ENCODE measurements around the gene TBX3. TPM values are rescaled to one million over a fixed set of nuclear protein-coding genes. Genes with fewer than 3 reads are reported as not detected.

Gene TBX3
- total RNA-seq, 1 experiment from 2014 or later: not detected

- H3K9me2 ChIP-seq (replicated peaks; ENCODE audit: insufficient read depth, low read length): no peaks in the 10 kb centered on the region
- H3K4me2 ChIP-seq (ENCODE audit: low read depth, low read length, poor library complexity, severe bottlenecking): no peak overlapping the region
- H3K27me3 ChIP-seq (ENCODE audit: low read length): no peaks in the 10 kb centered on the region
- H3K4me1 ChIP-seq (ENCODE audit: low read length): no peaks in the 10 kb centered on the region
- H3K4me3 ChIP-seq (ENCODE audit: low read length): no peak overlapping the region
- no peaks in the 10 kb centered on the region for H3K36me3 ChIP-seq (ENCODE audit: insufficient read depth, low read length)
- no peak overlapping the region for H3K9ac ChIP-seq (ENCODE audit: low read length)
- no peak overlapping the region for H2AFZ ChIP-seq (ENCODE audit: low read length)
- H4K20me1 ChIP-seq (ENCODE audit: insufficient read depth, low read depth, low read length): no peaks in the 10 kb centered on the region
- H3K79me2 ChIP-seq (ENCODE audit: low read length): no peaks in the 10 kb centered on the region
- no peak for DNase-seq
- H3K9me3 ChIP-seq (ENCODE audit: low read length): no peaks in the 10 kb centered on the region
- no peak overlapping the region for H3K27ac ChIP-seq (ENCODE audit: low read length)
Observed at GRCh38 chr12:114669401-114670290, 14.3 kb downstream of the TBX3 start.

GRCh38 chr12:114668886-114669288, 15.1 kb downstream of the TBX3 start:
- no peak overlapping the region for H3K27ac ChIP-seq (ENCODE audit: low read length)
- no peaks in the 10 kb centered on the region for H3K36me3 ChIP-seq (ENCODE audit: insufficient read depth, low read length)
- no peaks in the 10 kb centered on the region for H3K9me2 ChIP-seq (replicated peaks; ENCODE audit: insufficient read depth, low read length)
- no peak overlapping the region for H3K4me2 ChIP-seq (ENCODE audit: low read depth, low read length, poor library complexity, severe bottlenecking)
- no peaks in the 10 kb centered on the region for H3K9me3 ChIP-seq (ENCODE audit: low read length)
- no peak overlapping the region for H2AFZ ChIP-seq (ENCODE audit: low read length)
- no peaks in the 10 kb centered on the region for H4K20me1 ChIP-seq (ENCODE audit: insufficient read depth, low read depth, low read length)
- no peaks in the 10 kb centered on the region for H3K27me3 ChIP-seq (ENCODE audit: low read length)
- H3K4me1 ChIP-seq (ENCODE audit: low read length): no peaks in the 10 kb centered on the region
- H3K4me3 ChIP-seq (ENCODE audit: low read length): no peak overlapping the region
- no peak for DNase-seq
- no peaks in the 10 kb centered on the region for H3K79me2 ChIP-seq (ENCODE audit: low read length)
- no peak overlapping the region for H3K9ac ChIP-seq (ENCODE audit: low read length)

- H3K79me2 ChIP-seq (ENCODE audit: low read length): no peaks in the 10 kb centered on the region
- H3K4me1 ChIP-seq (ENCODE audit: low read length): no peaks in the 10 kb centered on the region
- H2AFZ ChIP-seq (ENCODE audit: low read length): no peak overlapping the region
- no peaks in the 10 kb centered on the region for H3K9me2 ChIP-seq (replicated peaks; ENCODE audit: insufficient read depth, low read length)
- no peaks in the 10 kb centered on the region for H4K20me1 ChIP-seq (ENCODE audit: insufficient read depth, low read depth, low read length)
- H3K9me3 ChIP-seq (ENCODE audit: low read length): no peaks in the 10 kb centered on the region
- peak; percentile 52 for DNase-seq
- no peaks in the 10 kb centered on the region for H3K36me3 ChIP-seq (ENCODE audit: insufficient read depth, low read length)
- H3K27ac ChIP-seq (ENCODE audit: low read length): no peak overlapping the region
- H3K9ac ChIP-seq (ENCODE audit: low read length): no peak overlapping the region
- no peaks in the 10 kb centered on the region for H3K27me3 ChIP-seq (ENCODE audit: low read length)
- no peak overlapping the region for H3K4me2 ChIP-seq (ENCODE audit: low read depth, low read length, poor library complexity, severe bottlenecking)
- no peak overlapping the region for H3K4me3 ChIP-seq (ENCODE audit: low read length)
Observed at GRCh38 chr12:114668151-114668885, 15.7 kb downstream of the TBX3 start.

- Histone ChIP-seq H3K9me2 (replicated peaks; ENCODE audit: insufficient read depth, low read length) (no peaks in the 10 kb centered on the region), H3K9me3 (ENCODE audit: low read length) (no peaks in the 10 kb centered on the region), H4K20me1 (ENCODE audit: insufficient read depth, low read depth, low read length) (no peaks in the 10 kb centered on the region), H3K27me3 (ENCODE audit: low read length) (no peaks in the 10 kb centered on the region), H2AFZ (ENCODE audit: low read length) (no peak overlapping the region), H3K27ac (ENCODE audit: low read length) (no peak overlapping the region), H3K4me1 (ENCODE audit: low read length) (no peaks in the 10 kb centered on the region), H3K4me2 (ENCODE audit: low read depth, low read length, poor library complexity, severe bottlenecking) (no peak overlapping the region), H3K79me2 (ENCODE audit: low read length) (no peaks in the 10 kb centered on the region), H3K36me3 (ENCODE audit: insufficient read depth, low read length) (no peaks in the 10 kb centered on the region), H3K4me3 (ENCODE audit: low read length) (no peak overlapping the region), H3K9ac (ENCODE audit: low read length) (no peak overlapping the region)
- no peak for DNase-seq
Observed at GRCh38 chr12:114667669-114668150, 16.3 kb downstream of the TBX3 start.

GRCh38 chr12:114666746-114667668, 17.0 kb downstream of the TBX3 start:
- Histone ChIP-seq H3K36me3 (ENCODE audit: insufficient read depth, low read length) (no peaks in the 10 kb centered on the region), H3K9me3 (ENCODE audit: low read length) (no peaks in the 10 kb centered on the region), H4K20me1 (ENCODE audit: insufficient read depth, low read depth, low read length) (no peaks in the 10 kb centered on the region), H3K9ac (ENCODE audit: low read length) (no peak overlapping the region), H3K79me2 (ENCODE audit: low read length) (no peaks in the 10 kb centered on the region), H3K4me1 (ENCODE audit: low read length) (no peaks in the 10 kb centered on the region), H3K4me2 (ENCODE audit: low read depth, low read length, poor library complexity, severe bottlenecking) (no peak overlapping the region), H3K9me2 (replicated peaks; ENCODE audit: insufficient read depth, low read length) (no peaks in the 10 kb centered on the region), H2AFZ (ENCODE audit: low read length) (no peak overlapping the region), H3K27me3 (ENCODE audit: low read length) (no peaks in the 10 kb centered on the region), H3K27ac (ENCODE audit: low read length) (no peak overlapping the region), H3K4me3 (ENCODE audit: low read length) (no peak overlapping the region)
- DNase-seq: no peak

- no peaks in the 10 kb centered on the region for H3K9me2 ChIP-seq (replicated peaks; ENCODE audit: insufficient read depth, low read length)
- H3K36me3 ChIP-seq (ENCODE audit: insufficient read depth, low read length): no peaks in the 10 kb centered on the region
- no peak overlapping the region for H3K9ac ChIP-seq (ENCODE audit: low read length)
- H3K27me3 ChIP-seq (ENCODE audit: low read length): no peaks in the 10 kb centered on the region
- no peaks in the 10 kb centered on the region for H3K9me3 ChIP-seq (ENCODE audit: low read length)
- H3K27ac ChIP-seq (ENCODE audit: low read length): no peak overlapping the region
- H3K4me1 ChIP-seq (ENCODE audit: low read length): no peaks in the 10 kb centered on the region
- no peak overlapping the region for H2AFZ ChIP-seq (ENCODE audit: low read length)
- no peak for DNase-seq
- no peak overlapping the region for H3K4me3 ChIP-seq (ENCODE audit: low read length)
- no peaks in the 10 kb centered on the region for H4K20me1 ChIP-seq (ENCODE audit: insufficient read depth, low read depth, low read length)
- no peak overlapping the region for H3K4me2 ChIP-seq (ENCODE audit: low read depth, low read length, poor library complexity, severe bottlenecking)
- no peaks in the 10 kb centered on the region for H3K79me2 ChIP-seq (ENCODE audit: low read length)
Observed at GRCh38 chr12:114665411-114666260, 18.3 kb downstream of the TBX3 start.

GRCh38 chr12:114664651-114665320, 19.2 kb downstream of the TBX3 start:
- Histone ChIP-seq H3K9me3 (ENCODE audit: low read length) (no peaks in the 10 kb centered on the region), H3K27ac (ENCODE audit: low read length) (no peak overlapping the region), H3K27me3 (ENCODE audit: low read length) (no peaks in the 10 kb centered on the region), H3K9ac (ENCODE audit: low read length) (no peak overlapping the region), H3K4me2 (ENCODE audit: low read depth, low read length, poor library complexity, severe bottlenecking) (no peak overlapping the region), H3K4me1 (ENCODE audit: low read length) (no peaks in the 10 kb centered on the region), H3K4me3 (ENCODE audit: low read length) (no peak overlapping the region), H4K20me1 (ENCODE audit: insufficient read depth, low read depth, low read length) (no peaks in the 10 kb centered on the region), H2AFZ (ENCODE audit: low read length) (no peak overlapping the region), H3K9me2 (replicated peaks; ENCODE audit: insufficient read depth, low read length) (no peaks in the 10 kb centered on the region), H3K36me3 (ENCODE audit: insufficient read depth, low read length) (no peaks in the 10 kb centered on the region), H3K79me2 (ENCODE audit: low read length) (no peaks in the 10 kb centered on the region)
- no peak for DNase-seq
